Esophagus muscularis mucosa (tissue), 4 donors: Measurements from ENCODE around the gene TEX14. TPM values are rescaled to one million over a fixed set of nuclear protein-coding genes. Genes with fewer than 3 reads are reported as not detected.

ENCODE experiments used
- DNase-seq: peaks from one replicate; pipeline ENCODE4 v3.0.0-alpha.2; 2017; ENCODE audit errors: extremely low spot score
- H3K27ac ChIP-seq, 4 donors: fragments of 200-600 bp; sonication (generic); replicated peaks in 1 of 4; 1 replicate in 3 of 4; 2 replicates in 1 of 4; pipeline ENCODE4 v1.5.1; 2016 to 2019; ENCODE audit warnings: mild to moderate bottlenecking in 1 of 4
- H3K27me3 ChIP-seq, 4 donors: fragments of 200-600 bp; sonication (generic); one replicate each; pipeline versions ENCODE4 v1.5.1 to v1.6.0; 2016 to 2019
- H3K36me3 ChIP-seq, 4 donors: fragments of 200-600 bp; sonication (generic); one replicate each; pipeline ENCODE4 v1.5.1; 2016 to 2019
- H3K4me1 ChIP-seq, 4 donors: fragments of 200-600 bp; sonication (generic); one replicate each; pipeline ENCODE4 v1.5.1; 2016 to 2019
- H3K4me3 ChIP-seq, 4 donors: fragments of 200-600 bp; sonication (generic); 1 replicate in 2 of 4; 2 replicates in 2 of 4; pipeline ENCODE4 v1.5.1; 2016 to 2019; ENCODE audit warnings: mild to moderate bottlenecking in 4 of 4, moderate library complexity in 1 of 4
- H3K9me3 ChIP-seq, 4 donors: fragments of 200-600 bp; sonication (generic); 1 replicate in 3 of 4; 2 replicates in 1 of 4; pipeline ENCODE4 v1.5.1; 2016 to 2019
- EP300 ChIP-seq: sonication (generic); formaldehyde crosslinking; IDR thresholded peaks from one replicate; pipeline ENCODE4 v1.6.1; 2017; ENCODE audit warnings: antibody characterized with exemption
- POLR2A ChIP-seq: fragments of 450-650 bp; IDR thresholded peaks from one replicate; pipeline ENCODE4 v1.6.1; 2017; ENCODE audit warnings: antibody characterized with exemption, moderate library complexity, mild to moderate bottlenecking, low read depth
- POLR2AphosphoS5 ChIP-seq, 2 donors: sonication (generic); formaldehyde crosslinking; IDR thresholded peaks; one replicate each; pipeline ENCODE4 v1.6.1; 2017; ENCODE audit warnings: antibody characterized with exemption in 2 of 2
- WGBS: methylation state at CpG from one replicate; pipeline ENCODE4 v1.1.5; 2018; 5-methylcytosine and 5-hydroxymethylcytosine counted together
- intact Hi-C: fragments of 100-400 bp; cut with DNase I; formaldehyde crosslinking; loops from one replicate; pipeline ENCODE4 v1.15.1; 2023
- total RNA-seq, 4 donors: library from RNA; depleted of rRNA; stranded (reverse); fragments of >200 nt; gene quantifications; one replicate each; pipeline versions ENCODE4 v1.1.0 to v1.2.1, GENCODE V29; 2016
- TF ChIP-seq, protein P1 (sequence below), 3 experiments: fragments of 200-600 bp in 2 of 3; fragments of 450-650 bp in 1 of 3; sonication (generic) in 2 of 3; IDR thresholded peaks; one replicate each; pipeline ENCODE4 v1.5.1; 2017 to 2019; ENCODE audit warnings: antibody characterized with exemption in 3 of 3, mild to moderate bottlenecking in 2 of 3, moderate library complexity in 1 of 3

Gene TEX14
- total RNA-seq, 4 donors from 2014 or later = under 0.01 to 0.19 (median 0.11) TPM

- DNase-seq = no peak
- WGBS = 81% methylated on average over 3 of the region's 3 CpGs
- H3K27me3 ChIP-seq = no peaks in the 10 kb centered on the region
- intact Hi-C loops = no loop called here
- H3K36me3 ChIP-seq = peaks cover 7 to 77% (median 49%) of the 10 kb centered on the region in 4 donors
- no peaks in the 10 kb centered on the region for H3K9me3 ChIP-seq
- no peaks in the 10 kb centered on the region for H3K4me1 ChIP-seq
- no peak for TF ChIP-seq POLR2AphosphoS5 (IDR thresholded peaks at IDR 0.05)
- TF ChIP-seq, protein P1, sequence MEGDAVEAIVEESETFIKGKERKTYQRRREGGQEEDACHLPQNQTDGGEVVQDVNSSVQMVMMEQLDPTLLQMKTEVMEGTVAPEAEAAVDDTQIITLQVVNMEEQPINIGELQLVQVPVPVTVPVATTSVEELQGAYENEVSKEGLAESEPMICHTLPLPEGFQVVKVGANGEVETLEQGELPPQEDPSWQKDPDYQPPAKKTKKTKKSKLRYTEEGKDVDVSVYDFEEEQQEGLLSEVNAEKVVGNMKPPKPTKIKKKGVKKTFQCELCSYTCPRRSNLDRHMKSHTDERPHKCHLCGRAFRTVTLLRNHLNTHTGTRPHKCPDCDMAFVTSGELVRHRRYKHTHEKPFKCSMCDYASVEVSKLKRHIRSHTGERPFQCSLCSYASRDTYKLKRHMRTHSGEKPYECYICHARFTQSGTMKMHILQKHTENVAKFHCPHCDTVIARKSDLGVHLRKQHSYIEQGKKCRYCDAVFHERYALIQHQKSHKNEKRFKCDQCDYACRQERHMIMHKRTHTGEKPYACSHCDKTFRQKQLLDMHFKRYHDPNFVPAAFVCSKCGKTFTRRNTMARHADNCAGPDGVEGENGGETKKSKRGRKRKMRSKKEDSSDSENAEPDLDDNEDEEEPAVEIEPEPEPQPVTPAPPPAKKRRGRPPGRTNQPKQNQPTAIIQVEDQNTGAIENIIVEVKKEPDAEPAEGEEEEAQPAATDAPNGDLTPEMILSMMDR (IDR thresholded peaks at IDR 0.05) = no peak
- TF ChIP-seq POLR2A = no peak
- TF ChIP-seq EP300 = no peak
- no peak overlapping the region for H3K27ac ChIP-seq
- no peak overlapping the region for H3K4me3 ChIP-seq
Observed at GRCh38 chr17:58706351-58707140, 14.7 kb upstream of the TEX14 start.

- no peak for DNase-seq
- intact Hi-C loops = no loop called here
- no peak for TF ChIP-seq EP300
- no peak for TF ChIP-seq POLR2A
- TF ChIP-seq POLR2AphosphoS5 (IDR thresholded peaks at IDR 0.05) = no peak
- TF ChIP-seq, protein P1 (IDR thresholded peaks at IDR 0.05) = no peak
- Histone ChIP-seq H3K4me3 (no peak overlapping the region), H3K27me3 (no peaks in the 10 kb centered on the region), H3K27ac (no peak overlapping the region), H3K9me3 (no peaks in the 10 kb centered on the region), H3K36me3 (peaks cover 10 to 89% (median 65%) of the 10 kb centered on the region in 4 donors), H3K4me1 (no peaks in the 10 kb centered on the region)
- 87% methylated on average over 2 of the region's 2 CpGs for WGBS
Observed at GRCh38 chr17:58703916-58704286, 12.1 kb upstream of the TEX14 start.

DNA sequence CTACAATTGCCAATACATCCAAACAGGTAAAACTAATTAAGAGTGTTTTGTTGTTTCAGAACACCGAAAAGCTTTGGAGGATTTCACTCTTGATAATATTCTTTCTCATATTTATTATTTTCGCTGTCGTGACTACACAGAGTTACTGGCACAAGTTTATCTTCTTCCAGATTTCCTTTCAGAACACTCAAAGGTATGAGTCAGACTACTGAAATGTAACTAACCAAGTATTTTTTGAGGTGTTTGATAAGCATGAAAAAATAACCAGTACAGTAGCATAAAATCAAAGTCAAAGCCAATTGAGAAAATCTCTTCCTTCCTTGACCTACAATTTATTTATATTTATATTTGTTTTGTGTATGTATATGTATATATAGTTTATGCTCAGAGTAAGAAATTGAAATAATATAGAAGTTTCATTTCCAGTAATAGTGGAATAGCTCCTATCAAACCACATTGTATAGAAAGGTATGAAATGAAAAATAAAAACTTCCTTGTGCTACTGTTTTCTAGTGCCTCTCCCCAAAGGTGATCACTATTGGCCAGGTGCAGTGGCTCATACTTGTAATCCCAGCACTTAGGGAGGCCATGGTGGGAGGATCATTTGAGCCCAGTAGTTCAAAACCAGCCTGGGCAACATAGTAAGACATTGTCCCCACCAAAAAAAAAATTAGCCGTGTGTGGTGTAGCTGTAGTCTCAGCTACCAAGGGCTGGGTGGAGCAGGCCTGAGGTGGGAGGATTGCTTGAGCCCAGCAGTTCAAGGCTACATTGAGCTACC is 11.5 kb upstream of the TEX14 start:
- DNase-seq = no peak
- Histone ChIP-seq H3K27me3 (no peaks in the 10 kb centered on the region), H3K27ac (no peak overlapping the region), H3K36me3 (peaks cover 10 to 88% (median 67%) of the 10 kb centered on the region in 4 donors), H3K4me1 (no peaks in the 10 kb centered on the region), H3K4me3 (no peak overlapping the region), H3K9me3 (no peaks in the 10 kb centered on the region)
- intact Hi-C loops = no loop called here
- TF ChIP-seq POLR2AphosphoS5 (IDR thresholded peaks at IDR 0.05) = no peak
- TF ChIP-seq POLR2A = no peak
- TF ChIP-seq, protein P1 (IDR thresholded peaks at IDR 0.05) = no peak
- no peak for TF ChIP-seq EP300
- WGBS = 83% methylated on average over 4 of the region's 4 CpGs

DNA sequence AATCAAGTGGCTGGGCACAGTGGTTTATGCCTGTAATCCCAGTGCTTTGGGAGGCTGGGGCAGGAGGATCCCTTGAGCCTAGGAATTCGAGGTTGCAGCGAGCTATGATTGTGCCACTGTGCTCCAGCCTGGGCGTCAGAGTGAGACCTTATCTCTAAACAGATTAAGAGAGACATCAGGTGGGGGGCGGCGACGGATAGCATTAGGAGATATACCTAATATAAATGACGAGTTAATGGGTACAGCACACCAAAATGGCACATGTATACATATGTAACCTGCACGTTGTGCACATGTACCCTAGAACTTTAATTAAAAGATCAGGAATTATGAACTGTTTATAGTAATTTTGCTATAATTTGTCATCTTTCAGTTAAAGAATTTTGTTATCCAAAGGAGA is 10.9 kb upstream of the TEX14 start:
- Histone ChIP-seq H3K36me3 (peaks cover 10 to 87% (median 68%) of the 10 kb centered on the region in 4 donors), H3K4me1 (no peaks in the 10 kb centered on the region), H3K27me3 (no peaks in the 10 kb centered on the region), H3K9me3 (no peaks in the 10 kb centered on the region), H3K4me3 (no peak overlapping the region), H3K27ac (no peak overlapping the region)
- TF ChIP-seq EP300 (no peak), POLR2A (no peak), POLR2AphosphoS5 (IDR thresholded peaks at IDR 0.05) (no peak)
- intact Hi-C loops = no loop called here
- DNase-seq = no peak
- WGBS = 85% methylated on average over 8 of the region's 8 CpGs

GRCh38 chr17:58702045-58702476 is 10.2 kb upstream of the TEX14 start:
- WGBS = 92% methylated on average over 5 of the region's 5 CpGs
- H3K36me3 ChIP-seq = peaks cover 10 to 84% (median 69%) of the 10 kb centered on the region in 4 donors
- H3K9me3 ChIP-seq = no peaks in the 10 kb centered on the region
- H3K4me1 ChIP-seq = no peaks in the 10 kb centered on the region
- TF ChIP-seq POLR2A (no peak), EP300 (no peak), POLR2AphosphoS5 (IDR thresholded peaks at IDR 0.05) (no peak)
- TF ChIP-seq, protein P1 (IDR thresholded peaks at IDR 0.05) = no peak
- no peaks in the 10 kb centered on the region for H3K27me3 ChIP-seq
- H3K4me3 ChIP-seq = no peak overlapping the region
- intact Hi-C loops = no loop called here
- no peak overlapping the region for H3K27ac ChIP-seq
- DNase-seq = no peak
